Tibial nerve (tissue), 4 donors: Measurements from ENCODE around the gene XKR7. TPM values are rescaled to one million over a fixed set of nuclear protein-coding genes. Genes with fewer than 3 reads are reported as not detected.

Source experiments
- DNase-seq, 2 donors: peaks; one replicate each; pipeline ENCODE4 v3.0.0-alpha.2; 2019; ENCODE audit warnings: low spot score in 2 of 2
- H3K27ac ChIP-seq, 4 donors: fragments of 200-600 bp; sonication (generic) in 3 of 4; one replicate each; pipeline ENCODE4 v1.5.1; 2017 to 2019; ENCODE audit warnings: mild to moderate bottlenecking in 1 of 4
- H3K27me3 ChIP-seq, 2 donors: fragments of 200-600 bp; sonication (generic) in 1 of 2; one replicate each; pipeline versions ENCODE4 v1.5.1 to v1.6.0; 2017 to 2019
- H3K36me3 ChIP-seq, 3 donors: fragments of 200-600 bp; sonication (generic); one replicate each; pipeline ENCODE4 v1.5.1; 2018 to 2019
- H3K4me1 ChIP-seq, 4 donors: fragments of 200-600 bp; sonication (generic) in 3 of 4; one replicate each; pipeline ENCODE4 v1.5.1; 2017 to 2019
- H3K4me3 ChIP-seq, 4 donors: fragments of 200-600 bp; sonication (generic) in 3 of 4; one replicate each; pipeline ENCODE4 v1.5.1; 2017 to 2019; ENCODE audit warnings: mild to moderate bottlenecking in 1 of 4, moderate library complexity in 1 of 4
- H3K9me3 ChIP-seq, 4 donors: fragments of 200-600 bp; sonication (generic) in 3 of 4; one replicate each; pipeline ENCODE4 v1.5.1; 2017 to 2019
- CTCF ChIP-seq, 5 experiments: fragments of 200-600 bp in 3 of 5; fragments of 450-650 bp in 2 of 5; sonication (generic) in 3 of 5; IDR thresholded peaks; one replicate each; pipeline ENCODE4 v1.5.1; 2016 to 2019; ENCODE audit warnings: antibody characterized with exemption in 5 of 5, mild to moderate bottlenecking in 3 of 5, moderate library complexity in 2 of 5
- EP300 ChIP-seq, 2 donors: sonication (generic); formaldehyde crosslinking; IDR thresholded peaks; one replicate each; pipeline ENCODE4 v1.6.1; 2017; ENCODE audit warnings: antibody characterized with exemption in 2 of 2, mild to moderate bottlenecking in 1 of 2
- POLR2A ChIP-seq, 2 donors: fragments of 450-650 bp; IDR thresholded peaks; one replicate each; pipeline ENCODE4 v1.6.1; 2017; ENCODE audit warnings: antibody characterized with exemption in 2 of 2, mild to moderate bottlenecking in 2 of 2, moderate library complexity in 2 of 2
- WGBS, 2 donors: methylation state at CpG; one replicate each; pipeline ENCODE4 v1.1.5; 2018; 5-methylcytosine and 5-hydroxymethylcytosine counted together
- total RNA-seq, 4 donors: library from RNA; depleted of rRNA; stranded (reverse); fragments of >200 nt; gene quantifications; one replicate each; pipeline ENCODE4 v1.1.0, GENCODE V29; 2016

Gene XKR7
- total RNA-seq, 4 donors from 2014 or later = not detected

DNA sequence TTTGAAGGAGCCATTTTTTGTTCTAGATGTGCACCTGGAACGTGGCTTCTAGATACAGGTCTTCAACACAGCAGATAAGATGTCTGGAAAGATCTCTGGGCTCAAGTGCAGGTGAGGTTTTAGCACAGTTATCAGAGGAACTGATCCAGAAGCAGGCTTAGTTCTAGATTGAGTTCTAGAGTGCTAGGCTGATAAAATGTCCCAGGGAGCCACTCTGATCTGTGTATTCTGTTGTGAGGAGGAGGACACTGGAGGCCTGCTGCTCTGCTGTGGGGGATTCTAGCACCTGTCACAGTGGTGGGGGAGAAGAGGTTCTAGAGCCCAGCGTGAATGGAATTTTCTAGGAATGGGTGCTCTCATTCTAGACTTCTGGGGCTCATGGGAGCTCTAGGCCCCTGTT, 30.3 kb downstream of the XKR7 start:
- Histone ChIP-seq H3K36me3 (no peaks in the 10 kb centered on the region), H3K4me1 (peaks cover 0 to 5% (median 0%) of the 10 kb centered on the region in 4 donors), H3K4me3 (no peak overlapping the region), H3K27ac (no peak overlapping the region), H3K9me3 (no peaks in the 10 kb centered on the region), H3K27me3 (peaks cover 0 to 38% of the 10 kb centered on the region in 2 donors)
- TF ChIP-seq CTCF (IDR thresholded peaks at IDR 0.05) (no peak), POLR2A (IDR thresholded peaks at IDR 0.05) (no peak), EP300 (IDR thresholded peaks at IDR 0.05) (no peak)
- no peak for DNase-seq
- WGBS, 2 donors = 51 to 56% methylated on average over 2 of the region's 2 CpGs

DNA sequence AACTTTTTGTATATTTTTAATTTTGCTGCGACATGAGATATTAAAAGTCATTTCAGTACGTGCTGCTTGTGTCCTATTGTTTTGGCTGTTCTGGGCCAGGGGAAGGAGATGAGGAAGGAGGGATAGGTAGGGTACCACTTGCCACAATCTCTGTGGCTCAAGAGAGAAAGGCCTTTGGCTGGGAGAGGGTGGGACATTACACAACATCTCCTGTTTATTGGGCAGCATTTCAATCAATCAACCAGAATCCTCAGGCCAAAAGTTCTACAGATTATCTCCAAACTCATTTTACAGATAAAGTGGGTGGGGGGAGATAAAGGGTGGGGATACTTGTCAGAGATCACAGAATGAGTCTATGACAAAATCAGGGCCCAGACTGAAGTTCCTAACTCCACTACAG, 35.4 kb downstream of the XKR7 start:
- no peak overlapping the region for H3K4me3 ChIP-seq
- TF ChIP-seq EP300 (IDR thresholded peaks at IDR 0.05) (no peak), CTCF (IDR thresholded peaks at IDR 0.05) (no peak), POLR2A (IDR thresholded peaks at IDR 0.05) (no peak)
- DNase-seq = no peak
- peaks cover 0 to 3% of the 10 kb centered on the region in 2 donors for H3K27me3 ChIP-seq
- H3K9me3 ChIP-seq = no peaks in the 10 kb centered on the region
- no peaks in the 10 kb centered on the region for H3K36me3 ChIP-seq
- H3K27ac ChIP-seq = no peak overlapping the region
- 51 to 57% methylated on average over 2 of the region's 2 CpGs for WGBS, 2 donors
- peaks cover 0 to 10% (median 0%) of the 10 kb centered on the region in 4 donors for H3K4me1 ChIP-seq

DNA sequence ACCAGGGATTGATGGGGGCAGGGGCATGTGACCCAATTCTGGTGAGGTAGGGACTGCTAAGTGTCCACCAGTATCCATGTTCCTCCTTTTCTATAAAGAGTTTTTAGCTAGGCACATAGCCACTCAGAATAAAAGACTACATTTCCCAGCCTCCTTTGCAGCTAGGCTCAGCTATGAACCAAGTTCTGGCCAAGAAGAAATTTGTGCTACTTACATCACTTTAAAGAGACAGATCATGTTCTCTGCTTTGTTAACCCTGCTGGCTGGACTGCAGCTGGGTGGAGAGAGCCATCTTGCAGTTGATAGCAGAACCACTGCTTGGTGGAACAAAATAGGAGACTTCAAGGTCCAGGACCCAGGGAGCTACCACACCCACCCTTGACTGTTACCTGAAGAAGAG, 37.0 kb downstream of the XKR7 start:
- TF ChIP-seq CTCF (IDR thresholded peaks at IDR 0.05) (no peak), EP300 (IDR thresholded peaks at IDR 0.05) (no peak), POLR2A (IDR thresholded peaks at IDR 0.05) (no peak)
- Histone ChIP-seq H3K36me3 (no peaks in the 10 kb centered on the region), H3K4me1 (peaks cover 0 to 10% (median 0%) of the 10 kb centered on the region in 4 donors)

GRCh38 chr20:32006053-32006452, 38.1 kb downstream of the XKR7 start:
- Histone ChIP-seq H3K36me3 (no peaks in the 10 kb centered on the region), H3K9me3 (no peaks in the 10 kb centered on the region), H3K27ac (no peak overlapping the region), H3K27me3 (peaks cover 0 to 14% of the 10 kb centered on the region in 2 donors), H3K4me1 (peaks cover 0 to 10% (median 0%) of the 10 kb centered on the region in 4 donors), H3K4me3 (no peak overlapping the region)
- TF ChIP-seq EP300 (IDR thresholded peaks at IDR 0.05) = no peak
- TF ChIP-seq CTCF (IDR thresholded peaks at IDR 0.05) = no peak
- no peak for TF ChIP-seq POLR2A (IDR thresholded peaks at IDR 0.05)
- 86 to 89% methylated on average over 5 of the region's 5 CpGs for WGBS, 2 donors
- no peak for DNase-seq

More for the DNA sequence above, 37.0 kb downstream of the XKR7 start:
- no peak for DNase-seq
- Histone ChIP-seq H3K27me3 (peaks cover 0 to 5% of the 10 kb centered on the region in 2 donors), H3K4me3 (no peak overlapping the region), H3K9me3 (no peaks in the 10 kb centered on the region), H3K27ac (no peak overlapping the region)

DNA sequence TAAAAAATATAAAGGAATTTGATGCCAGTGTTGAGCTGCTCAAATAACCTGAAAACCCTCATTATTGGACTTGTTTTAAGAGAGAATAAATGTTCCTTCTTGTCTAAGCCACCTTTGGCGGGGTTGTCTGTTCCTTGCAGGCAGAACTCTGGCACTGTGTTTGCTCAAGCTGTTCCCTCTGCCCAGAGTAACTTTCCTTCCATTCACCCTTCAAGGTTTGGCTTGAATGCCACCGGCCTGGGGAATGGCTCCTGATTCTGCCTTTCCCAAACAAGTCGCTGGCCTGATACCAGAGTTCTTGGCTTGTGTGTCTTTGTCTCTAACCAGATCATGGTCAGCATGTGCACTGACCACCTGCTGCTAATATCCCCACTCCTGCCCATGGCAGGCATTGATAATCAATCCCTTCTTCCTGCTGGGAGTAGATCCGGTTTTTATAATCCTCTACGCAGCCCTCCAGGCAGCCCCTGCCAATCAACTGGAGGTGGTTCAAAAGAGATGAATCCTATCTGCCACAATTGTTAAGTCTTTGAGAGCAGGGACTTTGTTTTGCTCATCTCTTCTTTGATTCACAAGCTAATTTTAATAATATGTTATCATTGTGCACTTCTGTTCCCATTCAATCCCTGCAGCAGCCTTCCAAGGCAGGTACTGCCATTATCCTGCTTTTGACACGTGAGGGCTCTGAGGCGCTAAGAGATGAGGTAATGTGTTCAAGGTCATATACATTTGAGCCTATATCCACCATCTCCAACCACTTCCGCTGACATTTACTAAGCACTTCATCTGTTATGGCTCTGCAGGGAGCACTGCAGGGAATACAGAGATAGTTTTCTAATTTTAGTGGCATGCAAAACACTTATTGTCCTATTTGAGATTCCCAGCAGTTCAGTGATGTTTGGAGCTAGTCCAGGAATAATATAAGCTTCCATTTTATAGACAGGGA, 39.2 kb downstream of the XKR7 start:
- peaks cover 0 to 21% of the 10 kb centered on the region in 2 donors for H3K27me3 ChIP-seq
- H3K9me3 ChIP-seq = no peaks in the 10 kb centered on the region
- DNase-seq = no peak
- H3K27ac ChIP-seq = no peak overlapping the region
- H3K4me1 ChIP-seq = peaks cover 0 to 10% (median 0%) of the 10 kb centered on the region in 4 donors
- no peaks in the 10 kb centered on the region for H3K36me3 ChIP-seq
- TF ChIP-seq POLR2A (IDR thresholded peaks at IDR 0.05) = no peak
- no peak for TF ChIP-seq EP300 (IDR thresholded peaks at IDR 0.05)
- no peak for TF ChIP-seq CTCF (IDR thresholded peaks at IDR 0.05)
- 47 to 51% methylated on average over 8 of the region's 8 CpGs for WGBS, 2 donors
- H3K4me3 ChIP-seq = no peak overlapping the region
